Calu3 (cell line): ENCODE measurements around the gene NXPH2. TPM values are rescaled to one million over a fixed set of nuclear protein-coding genes. Genes with fewer than 3 reads are reported as not detected.

Source experiments
- BruUV-seq: library from RNA; stranded (reverse); fragments of 400-500 nt; replicated peaks from 2 replicates; lab custom pipeline; 2021; lab: Mats Ljungman, UMichigan
- CTCF ChIA-PET: fragments of 300-600 bp; sonication (Branson Sonifier 250); formaldehyde crosslinking; loops from one replicate; lab custom pipeline; 2022; ENCODE audit warnings: antibody characterized with exemption; lab: Charles Lee
- DNase-seq: peaks from one replicate; pipeline ENCODE4 v3.0.0; 2022
- H3K27ac Mint-ChIP-seq: one replicate; pipeline ENCODE4 v1.8.0; 2022; ENCODE audit warnings: mixed read lengths; ENCODE audit not compliant: unreplicated experiment
- H3K27me3 Mint-ChIP-seq: one replicate; pipeline ENCODE4 v1.8.0; 2022; ENCODE audit warnings: mixed read lengths; ENCODE audit not compliant: unreplicated experiment
- H3K36me3 Mint-ChIP-seq: one replicate; pipeline ENCODE4 v1.8.0; 2022; ENCODE audit warnings: mild to moderate bottlenecking, moderate library complexity, mixed read lengths; ENCODE audit not compliant: insufficient read depth, unreplicated experiment
- H3K4me1 Mint-ChIP-seq: one replicate; pipeline ENCODE4 v1.8.0; 2022; ENCODE audit warnings: mild to moderate bottlenecking, low read depth, mixed read lengths; ENCODE audit not compliant: unreplicated experiment
- H3K4me3 Mint-ChIP-seq: one replicate; pipeline ENCODE4 v1.8.0; 2022; ENCODE audit warnings: mild to moderate bottlenecking, low read depth, moderate library complexity, mixed read lengths; ENCODE audit not compliant: unreplicated experiment
- H3K9me3 Mint-ChIP-seq: one replicate; pipeline ENCODE4 v1.8.0; 2022; ENCODE audit warnings: low read depth, mixed read lengths; ENCODE audit not compliant: unreplicated experiment
- CTCF ChIP-seq: fragments of 200-600 bp; IDR thresholded peaks from one replicate; pipeline ENCODE4 v1.8.0; 2022; ENCODE audit warnings: antibody characterized with exemption; ENCODE audit not compliant: unreplicated experiment
- intact Hi-C: fragments of 100-400 bp; cut with micrococcal nuclease; formaldehyde crosslinking; loops from one replicate; pipeline ENCODE4 v1.10.0; 2022; ENCODE audit not compliant: unreplicated experiment
- total RNA-seq: library from RNA; stranded (reverse); gene quantifications from 2 replicates; pipeline ENCODE4 v1.2.3, GENCODE V29; 2022

The NXPH2 gene
- total RNA-seq, 1 experiment from 2014 or later, result 3.1 TPM

- BruUV-seq, result no TSS peak
- H3K27me3 Mint-ChIP-seq, result no peaks in the 10 kb centered on the region
- intact Hi-C loops, result loop anchor here (10.0 kb wide), 1 partner anchor 725 kb away; no protein-coding TSS in a partner anchor
- H3K4me1 Mint-ChIP-seq, result no peaks in the 10 kb centered on the region
- H3K4me3 Mint-ChIP-seq, result no peak overlapping the region
- CTCF ChIA-PET, result no interaction called here
- peaks cover 3% of the 10 kb centered on the region for H3K9me3 Mint-ChIP-seq
- no peak for TF ChIP-seq CTCF
- no peak for DNase-seq
- no peaks in the 10 kb centered on the region for H3K36me3 Mint-ChIP-seq
- H3K27ac Mint-ChIP-seq, result no peak overlapping the region
Measured at GRCh38 chr2:138819964-138820363, 39.8 kb upstream of the NXPH2 start.

DNA sequence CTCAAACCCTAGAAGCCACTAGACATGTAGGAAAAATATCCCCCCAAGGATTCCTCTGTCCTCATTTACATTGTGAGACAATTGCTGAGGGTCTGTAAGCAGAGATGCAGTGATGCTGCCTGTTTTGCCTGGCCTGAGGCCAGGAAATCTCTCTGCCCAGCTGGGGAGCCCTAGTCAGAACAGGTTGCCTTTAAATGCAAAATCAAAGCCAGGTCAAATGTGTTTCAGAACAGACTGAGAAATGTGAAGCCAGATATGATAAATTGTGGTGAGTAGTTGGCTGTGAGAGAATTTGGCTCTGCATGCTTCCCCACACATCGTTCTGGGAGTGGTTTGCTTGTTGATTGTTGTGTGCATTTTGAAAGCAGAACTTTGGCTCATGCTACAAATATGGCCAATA, 38.4 kb upstream of the NXPH2 start:
- H3K27ac Mint-ChIP-seq, result no peak overlapping the region
- H3K27me3 Mint-ChIP-seq, result no peaks in the 10 kb centered on the region
- H3K4me3 Mint-ChIP-seq, result no peak overlapping the region
- intact Hi-C loops, result no loop called here
- no TSS peak for BruUV-seq
- peaks cover 3% of the 10 kb centered on the region for H3K9me3 Mint-ChIP-seq
- no peak for TF ChIP-seq CTCF
- DNase-seq, result no peak
- CTCF ChIA-PET, result no interaction called here
- H3K36me3 Mint-ChIP-seq, result no peaks in the 10 kb centered on the region
- H3K4me1 Mint-ChIP-seq, result no peaks in the 10 kb centered on the region

GRCh38 chr2:138814123-138814898, 34.1 kb upstream of the NXPH2 start:
- BruUV-seq, result no TSS peak
- DNase-seq, result peak; percentile 26
- Mint-ChIP-seq H3K36me3 (no peaks in the 10 kb centered on the region), H3K4me1 (no peaks in the 10 kb centered on the region), H3K27me3 (no peaks in the 10 kb centered on the region), H3K27ac (no peak overlapping the region), H3K9me3 (peaks cover 3% of the 10 kb centered on the region), H3K4me3 (no peak overlapping the region)
- intact Hi-C loops, result no loop called here
- TF ChIP-seq CTCF, result peak; percentile 13
- CTCF ChIA-PET, result interaction anchor here (0.6 to 1.4 kb wide), 5 partner anchors 9 to 948 kb away, joined by 3 to 16 read pairs (median 3); no protein-coding TSS in a partner anchor

GRCh38 chr2:138811431-138811830, 31.2 kb upstream of the NXPH2 start:
- TF ChIP-seq CTCF, result no peak
- CTCF ChIA-PET, result no interaction called here
- intact Hi-C loops, result no loop called here
- H3K4me1 Mint-ChIP-seq, result no peaks in the 10 kb centered on the region
- no TSS peak for BruUV-seq
- H3K27me3 Mint-ChIP-seq, result no peaks in the 10 kb centered on the region
- no peak for DNase-seq
- H3K36me3 Mint-ChIP-seq, result no peaks in the 10 kb centered on the region
- no peak overlapping the region for H3K4me3 Mint-ChIP-seq
- no peak overlapping the region for H3K27ac Mint-ChIP-seq
- peaks cover 3% of the 10 kb centered on the region for H3K9me3 Mint-ChIP-seq
